Activated T-cell treated with anti-CD3 and anti-CD28 coated beads, Interleukin-2, amount 50 U/mL, for 4 hours (primary cell): ENCODE results near the gene CTCF. TPM values are rescaled to one million over a fixed set of nuclear protein-coding genes. Genes with fewer than 3 reads are reported as not detected.

Experiments
- ATAC-seq, 2 donors: fragments of 200-7000 bp; cut with Tn5 transposase; one replicate each; pipeline ENCODE4 v1.10.0; 2021
- DNase-seq: peaks from one replicate; pipeline ENCODE4 v3.0.0-alpha.2; 2020
- H3K27me3 Mint-ChIP-seq: one replicate; pipeline ENCODE4 v1.8.0; 2021; ENCODE audit warnings: low read depth, mixed read lengths
- H3K36me3 Mint-ChIP-seq: one replicate; pipeline ENCODE4 v1.8.0; 2022; ENCODE audit warnings: mixed read lengths; ENCODE audit not compliant: insufficient read depth
- H3K4me1 Mint-ChIP-seq: one replicate; pipeline ENCODE4 v1.8.0; 2021; ENCODE audit warnings: low read depth, mixed read lengths
- H3K4me3 Mint-ChIP-seq: one replicate; pipeline ENCODE4 v1.8.0; 2021; ENCODE audit warnings: mild to moderate bottlenecking, moderate library complexity, mixed read lengths
- H3K9me3 Mint-ChIP-seq: one replicate; pipeline ENCODE4 v1.8.0; 2021; ENCODE audit warnings: mixed read lengths
- total RNA-seq, 3 donors: library from RNA; stranded (reverse); gene quantifications; one replicate each; pipeline ENCODE4 v1.2.1, GENCODE V29; 2021

Gene CTCF
- total RNA-seq, 3 donors from 2014 or later, result 53.7 to 59.3 (median 54.0) TPM

- no peaks in the 10 kb centered on the region for H3K27me3 Mint-ChIP-seq
- DNase-seq (no peak), ATAC-seq (no peak)
- H3K36me3 Mint-ChIP-seq, result peaks cover 21% of the 10 kb centered on the region
- H3K9me3 Mint-ChIP-seq, result no peaks in the 10 kb centered on the region
- no peak overlapping the region for H3K4me3 Mint-ChIP-seq
- peaks cover 14% of the 10 kb centered on the region for H3K4me1 Mint-ChIP-seq
Observed at GRCh38 chr16:67653789-67654402, 91.6 kb downstream of the CTCF start.

- no peaks in the 10 kb centered on the region for H3K9me3 Mint-ChIP-seq
- H3K4me1 Mint-ChIP-seq, result peaks cover 17% of the 10 kb centered on the region
- no peak for DNase-seq
- H3K4me3 Mint-ChIP-seq, result no peak overlapping the region
- no peaks in the 10 kb centered on the region for H3K27me3 Mint-ChIP-seq
- no peak for ATAC-seq
- H3K36me3 Mint-ChIP-seq, result peaks cover 21% of the 10 kb centered on the region
Observed at GRCh38 chr16:67654403-67654911, 92.1 kb downstream of the CTCF start.

GRCh38 chr16:67655363-67655762, 93.0 kb downstream of the CTCF start:
- ATAC-seq, result no peak
- Mint-ChIP-seq H3K9me3 (no peaks in the 10 kb centered on the region), H3K4me3 (no peak overlapping the region), H3K36me3 (peaks cover 19% of the 10 kb centered on the region), H3K27me3 (no peaks in the 10 kb centered on the region), H3K4me1 (peaks cover 15% of the 10 kb centered on the region)
- no peak for DNase-seq

GRCh38 chr16:67656344-67657016, 94.2 kb downstream of the CTCF start:
- Mint-ChIP-seq H3K9me3 (no peaks in the 10 kb centered on the region), H3K27me3 (no peaks in the 10 kb centered on the region), H3K4me3 (no peak overlapping the region), H3K4me1 (peaks cover 18% of the 10 kb centered on the region), H3K36me3 (peaks cover 12% of the 10 kb centered on the region)
- DNase-seq (no peak), ATAC-seq (no peak)

- Mint-ChIP-seq H3K4me1 (peaks cover 20% of the 10 kb centered on the region), H3K27me3 (no peaks in the 10 kb centered on the region), H3K9me3 (no peaks in the 10 kb centered on the region), H3K36me3 (peaks cover 6% of the 10 kb centered on the region), H3K4me3 (no peak overlapping the region)
- ATAC-seq (no peak), DNase-seq (no peak)
Observed at GRCh38 chr16:67657017-67657608, 94.8 kb downstream of the CTCF start.

- H3K9me3 Mint-ChIP-seq, result no peaks in the 10 kb centered on the region
- no peak for DNase-seq
- no peaks in the 10 kb centered on the region for H3K27me3 Mint-ChIP-seq
- H3K4me1 Mint-ChIP-seq, result peaks cover 20% of the 10 kb centered on the region
- no peak for ATAC-seq
- H3K4me3 Mint-ChIP-seq, result peak overlapping the region; percentile 89
- peaks cover 5% of the 10 kb centered on the region for H3K36me3 Mint-ChIP-seq
Observed at GRCh38 chr16:67657751-67658518, 95.6 kb downstream of the CTCF start.

GRCh38 chr16:67658849-67659674, 96.7 kb downstream of the CTCF start:
- Mint-ChIP-seq H3K4me1 (peaks cover 21% of the 10 kb centered on the region), H3K4me3 (peak overlapping the region; percentile 89)
- no peak for DNase-seq

GRCh38 chr16:67659675-67660563, 97.6 kb downstream of the CTCF start, which contains the start of gene ACD:
ACD (minus strand) TSS chr16:67660260; CDS start chr16:67660220, 40 bp downstream.
- DNase-seq (peak; percentile 92), ATAC-seq (peak; percentile 72 to 75)
- Mint-ChIP-seq H3K36me3 (peaks cover 7% of the 10 kb centered on the region), H3K4me3 (peak within 1 kb of the TSS; percentile 89), H3K9me3 (no peaks in the 10 kb centered on the region), H3K27me3 (no peaks in the 10 kb centered on the region), H3K4me1 (peaks cover 22% of the 10 kb centered on the region)

More at GRCh38 chr16:67658849-67659674, 96.7 kb downstream of the CTCF start:
- no peak for ATAC-seq
- no peaks in the 10 kb centered on the region for H3K9me3 Mint-ChIP-seq
- H3K36me3 Mint-ChIP-seq, result peaks cover 5% of the 10 kb centered on the region
- no peaks in the 10 kb centered on the region for H3K27me3 Mint-ChIP-seq

GRCh38 chr16:67660564-67661028, 98.3 kb downstream of the CTCF start, which contains the start of gene PARD6A:
PARD6A (plus strand) TSS chr16:67660960; CDS start chr16:67661039, 79 bp downstream.
- Mint-ChIP-seq H3K4me1 (peaks cover 21% of the 10 kb centered on the region), H3K9me3 (no peaks in the 10 kb centered on the region), H3K36me3 (peaks cover 4% of the 10 kb centered on the region), H3K27me3 (no peaks in the 10 kb centered on the region), H3K4me3 (peak within 1 kb of the TSS; percentile 89)
- DNase-seq (peak; percentile 93), ATAC-seq (peak; percentile 84 to 85)

GRCh38 chr16:67661101-67661761, 98.9 kb downstream of the CTCF start:
- peak overlapping the region; percentile 89 for H3K4me3 Mint-ChIP-seq
- DNase-seq, result no peak
- ATAC-seq, result no peak
- H3K36me3 Mint-ChIP-seq, result peaks cover 2% of the 10 kb centered on the region
- peaks cover 22% of the 10 kb centered on the region for H3K4me1 Mint-ChIP-seq
- no peaks in the 10 kb centered on the region for H3K9me3 Mint-ChIP-seq
- H3K27me3 Mint-ChIP-seq, result no peaks in the 10 kb centered on the region

- DNase-seq, result no peak
Observed at GRCh38 chr16:67661886-67662652, 99.7 kb downstream of the CTCF start.

GRCh38 chr16:67662653-67663010, 100.3 kb downstream of the CTCF start:
- no peak overlapping the region for H3K4me3 Mint-ChIP-seq
- no peak for DNase-seq
- peaks cover 28% of the 10 kb centered on the region for H3K4me1 Mint-ChIP-seq
- peaks cover 2% of the 10 kb centered on the region for H3K36me3 Mint-ChIP-seq
- H3K9me3 Mint-ChIP-seq, result no peaks in the 10 kb centered on the region
- no peak for ATAC-seq
- no peaks in the 10 kb centered on the region for H3K27me3 Mint-ChIP-seq

More at GRCh38 chr16:67661886-67662652, 99.7 kb downstream of the CTCF start:
- H3K27me3 Mint-ChIP-seq, result no peaks in the 10 kb centered on the region
- peak overlapping the region; percentile 89 for H3K4me3 Mint-ChIP-seq
- peaks cover 24% of the 10 kb centered on the region for H3K4me1 Mint-ChIP-seq
- no peak for ATAC-seq
- peaks cover 2% of the 10 kb centered on the region for H3K36me3 Mint-ChIP-seq
- H3K9me3 Mint-ChIP-seq, result no peaks in the 10 kb centered on the region
